Gastrocnemius medialis (tissue), 4 donors: Measurements from ENCODE around the gene SLCO3A1.

ENCODE experiments used
- CTCF ChIP-seq, 5 experiments: fragments of 450-650 bp in 3 of 5; fragments of 200-600 bp in 2 of 5; sonication (generic) in 2 of 5; IDR thresholded peaks in 4 of 5; conservative IDR thresholded peaks in 1 of 5; 1 replicate in 4 of 5; 2 replicates in 1 of 5; pipeline ENCODE4 v1.5.1; 2016 to 2019; ENCODE audit warnings: antibody characterized with exemption in 5 of 5, mild to moderate bottlenecking in 3 of 5, moderate library complexity in 3 of 5
- POLR2A ChIP-seq, 2 donors: fragments of 450-650 bp; IDR thresholded peaks; one replicate each; pipeline ENCODE4 v1.6.1; 2017; ENCODE audit warnings: antibody characterized with exemption in 2 of 2, mild to moderate bottlenecking in 2 of 2, moderate library complexity in 2 of 2

GRCh38 chr15:91968610-91969009 is 115.1 kb downstream of the SLCO3A1 start:
- no peak for TF ChIP-seq POLR2A (IDR thresholded peaks at IDR 0.05)
- no peak for TF ChIP-seq CTCF (IDR thresholded peaks at IDR 0.05 in 4 of 5, conservative IDR thresholded peaks at IDR 0.05 in 1 of 5)
